K562 (cell line): Measurements from ENCODE around the gene OCSTAMP. TPM values are rescaled to one million over a fixed set of nuclear protein-coding genes. Genes with fewer than 3 reads are reported as not detected.

Source experiments
- ATAC-seq: fragments of 200-7000 bp; cut with Tn5 transposase; 3 replicates; pipeline ENCODE4 v1.9.1; 2020; ENCODE audit warnings: moderate library complexity
- BruUV-seq: library from RNA; stranded (reverse); fragments of 400-500 nt; replicated peaks from 2 replicates; lab custom pipeline; 2021; lab: Mats Ljungman, UMichigan
- CTCF ChIA-PET: fragments of 300-600 bp; formaldehyde crosslinking; extraction: SDS; loops from one replicate; lab custom pipeline; 2021; ENCODE audit warnings: low intra/inter-chr PET ratio; lab: Yijun Ruan, JAX
- POLR2A ChIA-PET: fragments of 300-600, 350-650 bp; sonication (Branson Sonifier 250); formaldehyde crosslinking; extraction: SDS; loops from one replicate; lab custom pipeline; 2021; ENCODE audit warnings: antibody characterized with exemption, inconsistent platforms; lab: Yijun Ruan, JAX
- DNase-seq, 4 experiments: peaks; one replicate each; pipeline versions ENCODE4 v3.0.0 to v3.0.0-alpha.2; 2011 to 2018; ENCODE audit warnings: low spot score in 3 of 4, mixed read lengths in 3 of 4; ENCODE audit errors: extremely low read depth in 1 of 4
- FAIRE-seq: peaks from 2 replicates; lab custom pipeline; 2011; peaks lifted over from hg19 to GRCh38; lab: Jason Lieb, UNC
- H2AFZ ChIP-seq: 2 replicates; pipeline ENCODE4 v1.6.0; 2011; ENCODE audit warnings: low read depth, low read length, control low read depth, inconsistent platforms
- H3K27ac ChIP-seq: fragments of 200-600 bp; 3 replicates; pipeline ENCODE4 v1.8.0; 2011; ENCODE audit warnings: low read depth, mild to moderate bottlenecking, control low read depth, inconsistent platforms, low read length, moderate library complexity, mixed read lengths; ENCODE audit errors: extremely low read depth
- H3K27me3 ChIP-seq, 2 experiments: fragments of 300-600 bp in 1 of 2; 2 replicates in 1 of 2; 3 replicates in 1 of 2; pipeline versions ENCODE4 v1.6.0 to v1.8.0; 2011; ENCODE audit warnings: inconsistent platforms in 2 of 2, low read length in 2 of 2, mild to moderate bottlenecking in 1 of 2, mixed read lengths in 1 of 2, moderate library complexity in 1 of 2; ENCODE audit not compliant: control insufficient read depth in 2 of 2, insufficient read depth in 2 of 2
- H3K36me3 ChIP-seq: fragments of 300-600 bp; 3 replicates; pipeline ENCODE4 v1.8.0; 2011; ENCODE audit warnings: mild to moderate bottlenecking, low read length, inconsistent platforms; ENCODE audit not compliant: control insufficient read depth, insufficient read depth
- H3K4me1 ChIP-seq, 2 experiments: fragments of 200-600 bp in 1 of 2; replicated peaks in 1 of 2; 2 replicates in 1 of 2; 3 replicates in 1 of 2; pipeline versions ENCODE4 v1.5.1 to v1.8.0; 2011; ENCODE audit warnings: inconsistent platforms in 2 of 2, low read length in 2 of 2, mild to moderate bottlenecking in 1 of 2, mixed read lengths in 1 of 2, moderate library complexity in 1 of 2; ENCODE audit not compliant: control insufficient read depth in 2 of 2, insufficient read depth in 2 of 2
- H3K4me2 ChIP-seq: 2 replicates; pipeline ENCODE4 v1.6.1; 2011; ENCODE audit warnings: low read length, control low read depth, inconsistent platforms, mixed read lengths; ENCODE audit not compliant: insufficient read depth
- H3K4me3 ChIP-seq: fragments of 200-600 bp; sonication (generic), shearing (Covaris generic); 2 replicates; pipeline ENCODE4 v1.5.1; 2016; ENCODE audit warnings: control low read depth, inconsistent platforms
- H3K79me2 ChIP-seq: fragments of 200-600 bp; 3 replicates; pipeline ENCODE4 v1.8.0; 2011; ENCODE audit warnings: low read length, inconsistent platforms; ENCODE audit not compliant: control insufficient read depth, insufficient read depth
- H3K9ac ChIP-seq, 2 experiments: 2 replicates each; pipeline versions ENCODE4 v1.6.0 to v1.6.1; 2011; ENCODE audit warnings: low read depth in 2 of 2, low read length in 2 of 2, control low read depth in 1 of 2, inconsistent platforms in 1 of 2, mild to moderate bottlenecking in 1 of 2, mixed read lengths in 1 of 2; ENCODE audit not compliant: insufficient read depth in 1 of 2
- H3K9me1 ChIP-seq: one replicate; pipeline ENCODE4 v1.6.0; 2011; ENCODE audit warnings: inconsistent platforms, mild to moderate bottlenecking, low read length, moderate library complexity; ENCODE audit not compliant: control insufficient read depth, insufficient read depth
- H3K9me3 ChIP-seq: replicated peaks from 2 replicates; pipeline ENCODE4 v1.5.1; 2011; ENCODE audit warnings: low read depth, low read length, inconsistent platforms; ENCODE audit not compliant: control insufficient read depth, insufficient read depth
- H4K20me1 ChIP-seq: replicated peaks from 2 replicates; pipeline ENCODE4 v1.6.1; 2011; ENCODE audit warnings: low read length, inconsistent platforms, mixed read lengths; ENCODE audit not compliant: control insufficient read depth, insufficient read depth
- ATF1 ChIP-seq, 2 experiments: fragments of 450-650 bp in 1 of 2; IDR thresholded peaks; 2 replicates each; pipeline ENCODE4 v1.6.1; 2016; ENCODE audit warnings: missing compliant biosample characterization in 1 of 2, missing genetic modification characterization in 1 of 2
- BRF1 ChIP-seq: IDR thresholded peaks from 3 replicates; pipeline ENCODE4 v1.6.1; 2011; ENCODE audit warnings: borderline replicate concordance, mild to moderate bottlenecking; ENCODE audit not compliant: insufficient read length; ENCODE audit errors: extremely low read depth
- GABPB1 ChIP-seq: sonication (generic); formaldehyde crosslinking; IDR thresholded peaks from 2 replicates; pipeline ENCODE4 v1.8.0; 2022; ENCODE audit warnings: mild to moderate bottlenecking, missing genetic modification reagents
- USF2 ChIP-seq: sonication (generic); formaldehyde crosslinking; IDR thresholded peaks from 2 replicates; pipeline ENCODE4 v1.5.0; 2020; ENCODE audit warnings: missing genetic modification reagents
- XRCC5 ChIP-seq: fragments of 200-400 bp; formaldehyde crosslinking; IDR thresholded peaks from 2 replicates; pipeline ENCODE4 v1.6.1; 2017; ENCODE audit warnings: low read depth, mild to moderate bottlenecking, low read length
- ZBTB11 ChIP-seq, 3 experiments: fragments of 200-800 bp in 1 of 3; fragments of 250-450 bp in 1 of 3; fragments of 450-650 bp in 1 of 3; sonication (Bioruptor Pico) in 1 of 3; sonication (Bioruptor generic) in 1 of 3; formaldehyde crosslinking in 1 of 3; IDR thresholded peaks; 2 replicates each; pipeline versions ENCODE4 v1.6.1 to v1.8.0; 2016 to 2022; ENCODE audit warnings: mild to moderate bottlenecking in 2 of 3, missing genetic modification characterization in 2 of 3, missing compliant biosample characterization in 1 of 3, moderate library complexity in 1 of 3
- WGBS: fragments of 100-300 bp; shearing (Covaris generic); methylation state at CpG from one replicate; pipeline ENCODE4 v1.1.6; 2016; ENCODE audit warnings: low coverage, mixed read lengths; ENCODE audit not compliant: insufficient coverage; ENCODE audit errors: missing lambda C conversion rate; 5-methylcytosine and 5-hydroxymethylcytosine counted together
- in situ Hi-C: fragments of 300-500 bp; cut with MboI; formaldehyde crosslinking; loops from 4 replicates; pipeline ENCODE4 v1.15.0; 2018; ENCODE audit warnings: inconsistent platforms, mixed read lengths
- intact Hi-C: fragments of 100-400 bp; cut with micrococcal nuclease; formaldehyde crosslinking; loops from 2 replicates; pipeline ENCODE4 v1.14.2; 2022
- polyA plus RNA-seq, 8 experiments: library from polyadenylated mRNA; depleted of rRNA in 4 of 8; stranded (reverse) in 5 of 8; unstranded in 3 of 8; fragments of >200 nt; fragmentation: Nextera tagmentation in 2 of 8; fragmentation: Illumina TruSeq in 1 of 8; extraction: Ambion mirVana in 2 of 8; extraction: Trizol in 1 of 8; gene quantifications; 2 replicates each; pipeline versions ENCODE4 v1.2.1 to v1.2.3, GENCODE V29; 2011 to 2014; ENCODE audit warnings: inconsistent platforms in 1 of 8, missing spikeins in 1 of 8
- total RNA-seq, 7 experiments: library from RNA; depleted of rRNA in 6 of 7; stranded (reverse); fragments of >200 nt in 6 of 7; fragmentation: Illumina TruSeq in 2 of 7; extraction: Trizol in 2 of 7; gene quantifications; 2 replicates each; pipeline versions ENCODE4 v1.2.1 to v1.2.3, GENCODE V29; 2011 to 2021; ENCODE audit warnings: low replicate concordance in 1 of 7
- TF ChIP-seq, protein P1 (sequence below), 3 experiments: IDR thresholded peaks in 2 of 3; conservative IDR thresholded peaks in 1 of 3; 2 replicates each; pipeline ENCODE4 v1.5.1; 2011 to 2012; ENCODE audit warnings: low read length in 3 of 3, mild to moderate bottlenecking in 3 of 3, control low read depth in 2 of 3, improper control_type of control experiment in 1 of 3, inconsistent platforms in 1 of 3, low read depth in 1 of 3, mixed read lengths in 1 of 3, moderate library complexity in 1 of 3; ENCODE audit not compliant: insufficient read depth in 2 of 3

Gene OCSTAMP
- total and polyA plus RNA-seq, 9 of the 15 experiments (the other 6 are each of a cell fraction or from before 2014, with no cell fraction given), result not detected

DNA sequence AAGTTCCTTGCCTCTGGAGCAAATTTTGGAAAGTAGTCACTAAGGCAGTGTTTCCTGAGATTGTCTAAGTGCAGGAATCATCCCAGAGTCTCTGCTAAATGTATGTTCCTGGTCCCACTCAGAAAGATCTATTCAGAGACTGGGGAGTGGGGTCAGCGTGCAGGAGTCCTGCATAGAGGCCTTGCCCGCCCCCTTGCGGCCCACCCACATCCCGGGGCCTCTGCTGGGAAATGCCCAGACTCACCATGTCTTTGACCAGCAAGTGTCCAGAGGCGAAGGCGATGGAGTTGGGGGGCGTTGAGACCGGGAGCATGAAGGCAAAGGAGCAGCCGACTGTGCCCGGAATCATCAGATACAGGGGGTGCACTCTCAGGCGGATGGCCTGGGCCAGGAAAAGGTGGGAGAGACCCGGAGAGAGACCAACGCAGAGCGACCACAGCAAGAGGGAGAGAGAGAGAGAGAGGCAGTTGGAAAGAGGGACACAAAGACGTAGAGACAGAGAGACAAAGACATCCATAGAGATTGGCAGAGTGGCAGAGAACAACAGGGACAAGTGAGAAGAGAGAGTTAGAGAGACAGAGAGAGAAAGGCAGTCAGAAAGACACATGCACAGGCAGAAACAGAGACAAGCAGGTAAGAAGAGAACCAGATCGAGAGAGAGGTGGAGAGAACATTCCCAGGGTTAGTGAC is 12.9 kb upstream of the OCSTAMP start (continued):
- TF ChIP-seq, protein P1, sequence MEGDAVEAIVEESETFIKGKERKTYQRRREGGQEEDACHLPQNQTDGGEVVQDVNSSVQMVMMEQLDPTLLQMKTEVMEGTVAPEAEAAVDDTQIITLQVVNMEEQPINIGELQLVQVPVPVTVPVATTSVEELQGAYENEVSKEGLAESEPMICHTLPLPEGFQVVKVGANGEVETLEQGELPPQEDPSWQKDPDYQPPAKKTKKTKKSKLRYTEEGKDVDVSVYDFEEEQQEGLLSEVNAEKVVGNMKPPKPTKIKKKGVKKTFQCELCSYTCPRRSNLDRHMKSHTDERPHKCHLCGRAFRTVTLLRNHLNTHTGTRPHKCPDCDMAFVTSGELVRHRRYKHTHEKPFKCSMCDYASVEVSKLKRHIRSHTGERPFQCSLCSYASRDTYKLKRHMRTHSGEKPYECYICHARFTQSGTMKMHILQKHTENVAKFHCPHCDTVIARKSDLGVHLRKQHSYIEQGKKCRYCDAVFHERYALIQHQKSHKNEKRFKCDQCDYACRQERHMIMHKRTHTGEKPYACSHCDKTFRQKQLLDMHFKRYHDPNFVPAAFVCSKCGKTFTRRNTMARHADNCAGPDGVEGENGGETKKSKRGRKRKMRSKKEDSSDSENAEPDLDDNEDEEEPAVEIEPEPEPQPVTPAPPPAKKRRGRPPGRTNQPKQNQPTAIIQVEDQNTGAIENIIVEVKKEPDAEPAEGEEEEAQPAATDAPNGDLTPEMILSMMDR (IDR thresholded peaks at IDR 0.05 in 2 of 3, conservative IDR thresholded peaks at IDR 0.05 in 1 of 3; ENCODE audit: insufficient read depth in 2 of 3, low read depth in 1 of 3, low read length in 3 of 3), result peak in 2 of 3 experiments; percentile 38 to 50; a peak in 4 of 6 replicates

DNA sequence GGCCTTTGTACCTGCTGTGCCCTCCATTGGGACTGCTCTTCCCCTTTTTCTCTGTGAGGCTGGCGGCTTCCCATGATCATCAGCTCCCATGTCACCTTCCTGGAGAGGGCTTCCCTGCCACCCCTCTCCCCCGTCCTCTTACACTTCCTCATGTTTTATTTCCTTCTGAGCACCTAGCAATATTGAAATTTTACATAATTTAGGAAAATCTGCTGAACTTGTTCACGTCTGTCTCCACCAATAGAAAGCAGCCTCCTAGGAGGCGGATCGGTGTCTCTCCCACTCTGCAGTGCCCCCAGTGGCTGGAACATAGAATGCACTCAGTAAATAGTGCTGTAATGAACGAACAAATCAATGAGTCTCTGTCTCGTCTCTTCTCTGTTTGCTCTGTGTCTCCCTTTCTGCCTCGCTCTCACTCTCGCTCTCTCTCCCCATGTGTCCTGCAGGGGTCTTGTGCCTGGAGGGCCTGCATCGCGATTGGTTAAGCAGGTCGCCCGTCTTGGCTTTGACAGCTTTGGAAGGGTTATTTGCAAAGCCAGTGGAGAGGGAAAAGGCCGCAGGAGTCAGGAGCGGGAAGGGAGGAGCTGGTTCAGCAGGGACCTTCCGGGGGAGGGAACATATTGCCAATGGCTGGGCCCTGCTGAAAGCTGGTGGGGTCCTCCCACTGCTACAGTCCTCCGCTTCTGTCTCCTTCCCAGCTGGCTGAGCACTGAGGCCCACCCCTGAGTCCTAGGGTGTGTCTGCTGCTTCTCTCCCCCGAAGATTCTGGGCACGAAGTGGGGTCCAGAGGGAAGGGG is 12.1 kb upstream of the OCSTAMP start:
- H3K27me3 ChIP-seq, result peaks cover 0 to under 1% of the 10 kb centered on the region in 2 experiments; a peak in 1 of 5 replicates
- CTCF ChIA-PET, result interaction anchor here (0.6 to 1.5 kb wide), 3 partner anchors 117 to 137 kb away, joined by 3 to 4 read pairs (median 3); no protein-coding TSS in a partner anchor
- in situ Hi-C loops, result no loop called here
- no peaks in the 10 kb centered on the region for H3K36me3 ChIP-seq
- H3K4me2 ChIP-seq, result peak overlapping the region; percentile 70
- no peak overlapping the region; the same call in 2 of the 3 replicates for H3K27ac ChIP-seq
- POLR2A ChIA-PET, result interaction anchor here (0.5 to 1.5 kb wide), 4 partner anchors 11 to 129 kb away, joined by 3 to 6 read pairs (median 4); partner anchors contain the start of gene OCSTAMP
- peak; percentile 81 to 88 (median 88) for DNase-seq
- intact Hi-C loops, result loop anchor here (5.0 to 10.0 kb wide), 2 partner anchors 82 to 135 kb away; no protein-coding TSS in a partner anchor
- BruUV-seq, result no TSS peak
- ATAC-seq, result peak; percentile 92
- no peaks in the 10 kb centered on the region for H3K9me1 ChIP-seq
- no peaks in the 10 kb centered on the region for H3K79me2 ChIP-seq
- H3K9me3 ChIP-seq, result no peaks in the 10 kb centered on the region
- peak overlapping the region; percentile 94 for H2AFZ ChIP-seq
- peak overlapping the region; percentile 9; the same call in 1 of the 2 replicates for H3K4me3 ChIP-seq
- WGBS, result 10% methylated on average over 17 of the region's 19 CpGs
- peak overlapping the region; percentile 16 to 87; a peak in 3 of 4 replicates for H3K9ac ChIP-seq
- FAIRE-seq, result peak; percentile 95
- no peaks in the 10 kb centered on the region for H4K20me1 ChIP-seq
- H3K4me1 ChIP-seq, result peaks cover 19 to 31% of the 10 kb centered on the region in 2 experiments
- TF ChIP-seq USF2 (no peak), BRF1 (no peak), GABPB1 (CRISPR knock-in tag) (peak; percentile 37; the same call in 1 of the 2 replicates), ATF1 (CRISPR knock-in tag; IDR thresholded peaks at IDR 0.05) (no peak), ATF1 (tag; IDR thresholded peaks at IDR 0.05) (peak; percentile 14; the same call in 1 of the 2 replicates), XRCC5 (0 out of 2 replicates have a peak, but pooled peaks have one; percentile 52), ZBTB11 (CRISPR knock-in tag; IDR thresholded peaks at IDR 0.05) (0 out of 6 replicates have a peak, but pooled peaks of 1 of the 3 experiments have one; percentile 39)
